GM12872 (cell line): ENCODE data around the gene LTF.

ENCODE experiments used
- TF ChIP-seq, protein P1 (sequence below): IDR thresholded peaks from 3 replicates; pipeline ENCODE4 v1.5.1; 2011; ENCODE audit warnings: low read depth, mild to moderate bottlenecking, low read length, moderate library complexity; ENCODE audit not compliant: insufficient read depth

LTF gene

DNA sequence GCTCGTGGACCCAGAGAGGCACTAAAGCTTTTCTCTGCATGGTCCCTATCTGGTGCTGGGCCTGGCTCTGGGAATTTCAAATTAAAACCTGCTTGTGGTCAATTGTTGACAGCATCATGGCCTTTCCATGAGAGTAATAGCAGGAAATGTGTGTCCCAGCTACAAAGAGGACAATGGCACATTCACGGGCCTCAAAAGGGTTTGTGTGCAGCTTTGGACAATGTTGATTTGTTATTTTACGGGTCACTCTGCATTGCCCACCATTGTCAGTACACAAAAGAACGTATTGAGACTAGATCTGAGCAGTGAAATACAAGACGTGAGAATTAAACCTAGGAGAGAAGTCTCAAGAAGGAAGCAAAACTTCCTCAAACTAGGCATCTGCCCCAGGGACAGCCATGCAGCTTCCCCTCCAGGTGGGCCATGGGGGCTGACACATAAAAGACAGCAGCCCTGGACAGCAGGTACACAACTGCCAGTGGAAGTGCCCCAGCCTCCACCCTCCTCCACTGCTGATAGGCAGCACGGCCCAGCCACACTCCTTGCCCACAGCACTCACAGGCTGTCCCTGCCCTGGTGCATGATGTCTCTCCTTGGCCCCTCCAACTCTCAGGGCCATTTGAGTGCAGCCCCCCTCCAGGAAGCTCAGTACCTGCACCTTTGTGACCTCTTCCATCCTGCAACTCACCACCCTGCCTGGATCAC lies 15.9 kb upstream of the LTF start:
- TF ChIP-seq, protein P1, sequence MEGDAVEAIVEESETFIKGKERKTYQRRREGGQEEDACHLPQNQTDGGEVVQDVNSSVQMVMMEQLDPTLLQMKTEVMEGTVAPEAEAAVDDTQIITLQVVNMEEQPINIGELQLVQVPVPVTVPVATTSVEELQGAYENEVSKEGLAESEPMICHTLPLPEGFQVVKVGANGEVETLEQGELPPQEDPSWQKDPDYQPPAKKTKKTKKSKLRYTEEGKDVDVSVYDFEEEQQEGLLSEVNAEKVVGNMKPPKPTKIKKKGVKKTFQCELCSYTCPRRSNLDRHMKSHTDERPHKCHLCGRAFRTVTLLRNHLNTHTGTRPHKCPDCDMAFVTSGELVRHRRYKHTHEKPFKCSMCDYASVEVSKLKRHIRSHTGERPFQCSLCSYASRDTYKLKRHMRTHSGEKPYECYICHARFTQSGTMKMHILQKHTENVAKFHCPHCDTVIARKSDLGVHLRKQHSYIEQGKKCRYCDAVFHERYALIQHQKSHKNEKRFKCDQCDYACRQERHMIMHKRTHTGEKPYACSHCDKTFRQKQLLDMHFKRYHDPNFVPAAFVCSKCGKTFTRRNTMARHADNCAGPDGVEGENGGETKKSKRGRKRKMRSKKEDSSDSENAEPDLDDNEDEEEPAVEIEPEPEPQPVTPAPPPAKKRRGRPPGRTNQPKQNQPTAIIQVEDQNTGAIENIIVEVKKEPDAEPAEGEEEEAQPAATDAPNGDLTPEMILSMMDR: no peak

DNA sequence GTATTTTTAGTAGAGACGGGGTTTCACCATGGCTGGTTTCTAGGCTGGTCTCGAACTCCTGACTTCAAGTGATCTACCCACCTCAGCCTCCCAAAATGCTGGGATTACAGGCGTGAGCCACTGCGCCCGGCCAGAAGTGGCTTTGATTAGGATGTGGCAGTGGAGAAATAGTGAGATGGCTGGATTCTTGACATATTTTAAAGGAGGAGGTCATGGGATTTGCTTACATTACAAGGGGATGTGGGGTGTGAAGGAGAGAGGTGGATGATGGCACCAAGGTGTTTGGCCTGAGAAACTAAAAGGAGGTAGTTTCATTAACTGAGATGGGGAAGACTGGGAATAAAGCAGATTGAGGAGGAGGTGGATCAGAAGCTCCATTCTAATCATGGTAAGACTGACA lies 15.0 kb upstream of the LTF start:
- TF ChIP-seq, protein P1: no peak

DNA sequence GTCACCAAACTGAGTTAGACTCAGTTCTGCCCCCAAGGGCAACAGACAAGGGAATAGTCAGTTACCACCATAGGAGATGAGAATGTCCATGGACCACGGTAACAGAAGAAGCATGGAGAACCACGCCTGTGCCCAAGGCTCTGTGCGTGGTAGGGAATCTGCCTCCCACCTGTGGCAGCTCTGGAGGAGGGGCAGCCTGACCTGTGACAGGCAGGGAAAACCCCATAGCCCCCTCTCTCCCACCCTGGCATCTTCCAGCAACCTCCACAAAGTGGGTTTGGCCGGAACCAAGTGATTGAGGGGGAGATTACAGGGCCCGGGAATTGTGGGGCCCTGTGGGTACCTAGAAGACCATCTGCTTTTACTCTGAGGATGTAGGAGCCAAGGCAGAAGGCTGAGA lies 14.3 kb upstream of the LTF start:
- TF ChIP-seq, protein P1: no peak

DNA sequence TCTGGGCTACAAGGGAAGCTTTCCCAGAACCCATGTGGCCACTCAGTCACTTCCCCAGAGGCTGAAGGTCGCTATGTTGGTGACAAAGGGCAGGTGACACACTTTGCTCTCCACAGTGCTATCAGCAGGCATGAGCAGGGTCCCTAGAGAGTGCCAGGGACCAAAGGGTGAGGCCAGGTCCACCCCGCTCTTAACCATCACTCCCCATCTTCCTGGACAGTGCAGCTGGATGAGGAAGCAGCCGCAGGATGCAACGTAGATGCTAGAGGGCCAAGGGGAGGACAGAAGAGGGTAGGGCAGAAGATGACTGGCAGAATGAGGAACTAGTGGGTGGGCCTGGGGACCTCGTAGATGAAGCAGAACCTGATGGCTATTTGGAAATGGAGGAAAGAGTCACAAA lies 13.6 kb upstream of the LTF start:
- TF ChIP-seq, protein P1: no peak

DNA sequence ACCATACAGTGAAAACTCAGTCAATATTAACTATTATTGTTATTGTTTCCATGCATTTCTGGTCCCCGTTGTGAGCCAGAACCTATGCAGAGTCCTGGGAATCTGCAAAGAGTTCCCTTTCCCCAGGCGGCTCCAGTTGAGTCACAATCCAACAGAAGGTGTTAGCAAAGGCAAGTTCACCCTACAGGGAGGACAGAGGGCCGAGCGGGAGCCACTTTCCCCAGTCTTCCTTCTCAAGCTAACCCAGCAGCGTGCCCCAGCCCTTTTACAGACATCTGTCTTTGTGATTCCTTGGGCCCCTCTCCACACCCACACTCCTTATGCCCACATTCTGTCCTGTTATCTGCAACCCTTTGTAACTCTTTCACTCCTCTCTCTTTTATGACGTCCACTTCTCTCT lies 13.1 kb upstream of the LTF start:
- TF ChIP-seq, protein P1: no peak

DNA sequence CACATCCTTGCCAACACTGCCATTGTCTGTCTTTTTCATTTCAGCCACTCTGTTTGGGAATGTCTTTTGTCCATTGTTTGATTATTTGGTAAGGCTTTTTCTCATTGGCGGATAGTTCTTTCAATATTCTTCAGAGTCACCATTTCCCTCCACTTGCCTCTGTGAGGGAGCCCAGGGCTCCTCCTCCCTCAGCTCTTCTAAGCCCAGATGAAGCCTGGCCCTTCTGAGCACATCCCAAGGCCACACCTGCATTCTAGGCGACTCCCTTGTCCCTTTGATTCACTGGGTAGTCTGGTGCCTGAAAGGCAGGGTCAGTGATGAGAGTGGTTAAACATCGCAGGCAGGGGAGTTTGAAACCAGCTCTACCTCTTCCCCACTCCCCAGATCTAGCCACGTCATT lies 12.4 kb upstream of the LTF start:
- TF ChIP-seq, protein P1: no peak

DNA sequence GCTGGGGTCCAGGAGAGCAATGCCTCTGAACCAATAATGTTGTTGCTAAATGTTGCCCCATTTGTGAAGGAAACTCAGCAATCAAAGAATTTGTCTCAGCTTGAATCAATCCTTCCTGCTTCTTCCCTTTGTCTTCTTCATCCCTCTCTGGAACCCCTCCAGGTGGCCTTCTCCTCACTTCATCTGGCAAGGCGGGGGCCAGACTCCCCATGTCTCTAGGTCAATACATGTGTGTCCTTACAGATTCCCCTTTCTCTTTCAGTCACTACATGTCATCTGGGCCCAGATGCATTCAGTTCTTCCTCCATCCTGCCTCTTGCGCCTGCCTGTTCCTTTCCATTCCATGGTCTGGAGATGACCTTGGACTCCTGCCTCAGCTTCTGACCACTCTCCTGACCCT lies 8.0 kb upstream of the LTF start:
- TF ChIP-seq, protein P1: no peak

DNA sequence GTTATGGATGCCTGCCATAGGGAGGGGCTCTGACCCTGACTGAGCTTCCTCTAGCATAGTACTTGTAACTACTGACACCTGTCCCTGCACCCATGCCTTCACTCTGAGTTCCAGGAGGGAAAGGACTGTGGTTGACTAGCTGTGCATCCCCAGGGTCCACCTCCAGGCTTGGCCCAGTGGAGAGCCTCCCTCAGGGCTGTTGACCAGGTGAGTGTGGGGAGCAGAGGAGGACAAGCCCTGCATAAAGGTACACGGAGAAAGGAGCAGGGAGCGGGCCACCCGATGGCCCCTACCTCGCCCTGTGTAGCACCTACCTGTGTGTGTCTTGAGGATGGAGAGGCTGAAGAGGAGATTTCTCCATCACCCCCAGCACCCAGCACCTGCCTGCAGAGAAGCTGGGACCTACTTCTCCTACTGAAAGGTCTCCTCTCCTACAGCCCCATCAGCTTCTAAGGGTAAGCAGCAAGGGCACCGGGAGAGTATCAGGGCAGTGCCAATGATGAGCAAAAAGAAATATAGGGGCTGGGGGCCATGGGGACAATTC lies 6.7 kb upstream of the LTF start:
- TF ChIP-seq, protein P1: no peak
